HEK293 (cell line): Measurements from ENCODE around the gene CNR1.

Experiments
- CTCF ChIA-PET: fragments of 350-600 bp; formaldehyde crosslinking; extraction: SDS; loops from one replicate; lab custom pipeline; 2021; ENCODE audit warnings: antibody characterized with exemption; lab: Yijun Ruan, JAX
- POLR2A ChIA-PET: fragments of 300-600 bp; formaldehyde crosslinking; extraction: SDS; loops from one replicate; lab custom pipeline; 2020; ENCODE audit warnings: antibody characterized with exemption, inconsistent platforms; lab: Yijun Ruan, JAX
- H3K27ac ChIP-seq: fragments of 200-500 bp; sonication (Bioruptor generic); 2 replicates; pipeline ENCODE4 v1.5.1; 2014; ENCODE audit warnings: low read depth, low read length, control low read depth, inconsistent platforms; ENCODE audit errors: extremely low read depth
- H3K36me3 ChIP-seq, 2 experiments: fragments of 200-500 bp in 1 of 2; sonication (Bioruptor generic) in 1 of 2; 1 replicate in 1 of 2; 2 replicates in 1 of 2; pipeline ENCODE4 v1.5.1; 2014 to 2017; ENCODE audit warnings: inconsistent platforms in 2 of 2, low read length in 2 of 2; ENCODE audit not compliant: control insufficient read depth in 2 of 2, insufficient read depth in 1 of 2
- H3K4me1 ChIP-seq: fragments of 200-500 bp; sonication (Bioruptor generic); 2 replicates; pipeline ENCODE4 v1.5.1; 2014; ENCODE audit warnings: mild to moderate bottlenecking, low read length, inconsistent platforms; ENCODE audit not compliant: control insufficient read depth, insufficient read depth
- H3K4me3 ChIP-seq: 2 replicates; pipeline ENCODE4 v1.5.1; 2011; ENCODE audit warnings: low read depth, mild to moderate bottlenecking, control low read depth, low read length, moderate library complexity
- H3K9me3 ChIP-seq: fragments of 200-500 bp; sonication (Bioruptor generic); 2 replicates; pipeline ENCODE4 v1.5.1; 2014; ENCODE audit warnings: low read depth, low read length, inconsistent platforms; ENCODE audit not compliant: control insufficient read depth, insufficient read depth
- GLIS1 ChIP-seq: fragments of 450-650 bp; formaldehyde crosslinking; IDR thresholded peaks from 2 replicates; pipeline ENCODE4 v1.5.1; 2016; ENCODE audit warnings: missing biosample characterization, missing genetic modification characterization
- KLF10 ChIP-seq: fragments of 450-650 bp; IDR thresholded peaks from 2 replicates; pipeline ENCODE4 v1.5.1; 2018; ENCODE audit warnings: missing biosample characterization, mild to moderate bottlenecking, missing genetic modification characterization
- RBAK ChIP-seq: fragments of 450-650 bp; formaldehyde crosslinking; IDR thresholded peaks from 2 replicates; pipeline ENCODE4 v1.5.1; 2016; ENCODE audit warnings: missing biosample characterization, missing genetic modification characterization
- ZBTB48 ChIP-seq: fragments of 450-650 bp; formaldehyde crosslinking; IDR thresholded peaks from 2 replicates; pipeline ENCODE4 v1.5.1; 2016; ENCODE audit warnings: missing biosample characterization, missing genetic modification characterization
- ZIC2 ChIP-seq: fragments of 450-650 bp; formaldehyde crosslinking; IDR thresholded peaks from 2 replicates; pipeline ENCODE4 v1.5.1; 2016; ENCODE audit warnings: missing biosample characterization, missing genetic modification characterization
- ZNF121 ChIP-seq: fragments of 450-650 bp; formaldehyde crosslinking; IDR thresholded peaks from 2 replicates; pipeline ENCODE4 v1.5.1; 2016; ENCODE audit warnings: missing biosample characterization, missing genetic modification characterization
- ZNF184 ChIP-seq: fragments of 450-650 bp; IDR thresholded peaks from 2 replicates; pipeline ENCODE4 v1.5.1; 2018; ENCODE audit warnings: missing biosample characterization, mild to moderate bottlenecking, missing genetic modification characterization
- ZNF239 ChIP-seq: fragments of 450-650 bp; formaldehyde crosslinking; IDR thresholded peaks from 2 replicates; pipeline ENCODE4 v1.5.1; 2016; ENCODE audit warnings: missing biosample characterization, missing genetic modification characterization
- ZNF274 ChIP-seq, 2 experiments: fragments of 200-500 bp in 1 of 2; fragments of 450-650 bp in 1 of 2; sonication (Bioruptor generic) in 1 of 2; formaldehyde crosslinking in 1 of 2; IDR thresholded peaks; 2 replicates each; pipeline versions ENCODE4 v1.5.1 to v1.6.1; 2014 to 2016; ENCODE audit warnings: borderline replicate concordance in 1 of 2, inconsistent platforms in 1 of 2, low read length in 1 of 2, missing biosample characterization in 1 of 2, missing genetic modification characterization in 1 of 2
- ZNF302 ChIP-seq: fragments of 450-650 bp; formaldehyde crosslinking; IDR thresholded peaks from 2 replicates; pipeline ENCODE4 v1.5.1; 2016; ENCODE audit warnings: missing biosample characterization, missing genetic modification characterization, low read depth
- ZNF473 ChIP-seq: fragments of 450-650 bp; formaldehyde crosslinking; IDR thresholded peaks from 2 replicates; pipeline ENCODE4 v1.5.1; 2017; ENCODE audit warnings: missing biosample characterization, missing genetic modification characterization
- ZNF501 ChIP-seq: fragments of 450-650 bp; formaldehyde crosslinking; IDR thresholded peaks from 2 replicates; pipeline ENCODE4 v1.5.1; 2016; ENCODE audit warnings: missing biosample characterization, missing genetic modification characterization
- ZNF596 ChIP-seq: fragments of 450-650 bp; IDR thresholded peaks from 2 replicates; pipeline ENCODE4 v1.5.0; 2018; ENCODE audit warnings: missing biosample characterization, mild to moderate bottlenecking, missing genetic modification characterization, moderate library complexity
- ZNF610 ChIP-seq: fragments of 450-650 bp; formaldehyde crosslinking; IDR thresholded peaks from 2 replicates; pipeline ENCODE4 v1.5.1; 2016; ENCODE audit warnings: missing biosample characterization, missing genetic modification characterization, borderline replicate concordance
- ZNF621 ChIP-seq: fragments of 450-650 bp; formaldehyde crosslinking; IDR thresholded peaks from 2 replicates; pipeline ENCODE4 v1.5.1; 2017; ENCODE audit warnings: missing biosample characterization, missing genetic modification characterization
- ZNF624 ChIP-seq: fragments of 450-650 bp; formaldehyde crosslinking; IDR thresholded peaks from 2 replicates; pipeline ENCODE4 v1.5.1; 2017; ENCODE audit warnings: missing biosample characterization, missing genetic modification characterization
- ZNF707 ChIP-seq: fragments of 450-650 bp; formaldehyde crosslinking; IDR thresholded peaks from 2 replicates; pipeline ENCODE4 v1.5.1; 2016; ENCODE audit warnings: missing biosample characterization, missing genetic modification characterization
- ZNF792 ChIP-seq: fragments of 450-650 bp; formaldehyde crosslinking; IDR thresholded peaks from 2 replicates; pipeline ENCODE4 v1.5.1; 2016; ENCODE audit warnings: missing biosample characterization, missing genetic modification characterization
- ZNF830 ChIP-seq: fragments of 450-650 bp; IDR thresholded peaks from 2 replicates; pipeline ENCODE4 v1.5.0; 2018; ENCODE audit warnings: missing biosample characterization, missing genetic modification characterization, low read depth, mild to moderate bottlenecking, moderate library complexity
- TF ChIP-seq, protein P1 (sequence below): fragments of 450-650 bp; formaldehyde crosslinking; IDR thresholded peaks from 2 replicates; pipeline ENCODE4 v1.5.1; 2017; ENCODE audit warnings: missing biosample characterization, missing genetic modification characterization
- TF ChIP-seq, protein P2 (sequence below): fragments of 450-650 bp; formaldehyde crosslinking; IDR thresholded peaks from 2 replicates; pipeline ENCODE4 v1.5.1; 2016; ENCODE audit warnings: missing biosample characterization, missing genetic modification characterization
- TF ChIP-seq, protein P3 (sequence below): fragments of 450-650 bp; formaldehyde crosslinking; IDR thresholded peaks from 2 replicates; pipeline ENCODE4 v1.5.1; 2016; ENCODE audit warnings: missing biosample characterization, missing genetic modification characterization, borderline replicate concordance
- TF ChIP-seq, protein P4 (sequence below): fragments of 450-650 bp; IDR thresholded peaks from 2 replicates; pipeline ENCODE4 v1.5.1; 2018; ENCODE audit warnings: missing biosample characterization, missing genetic modification characterization

Gene CNR1

DNA sequence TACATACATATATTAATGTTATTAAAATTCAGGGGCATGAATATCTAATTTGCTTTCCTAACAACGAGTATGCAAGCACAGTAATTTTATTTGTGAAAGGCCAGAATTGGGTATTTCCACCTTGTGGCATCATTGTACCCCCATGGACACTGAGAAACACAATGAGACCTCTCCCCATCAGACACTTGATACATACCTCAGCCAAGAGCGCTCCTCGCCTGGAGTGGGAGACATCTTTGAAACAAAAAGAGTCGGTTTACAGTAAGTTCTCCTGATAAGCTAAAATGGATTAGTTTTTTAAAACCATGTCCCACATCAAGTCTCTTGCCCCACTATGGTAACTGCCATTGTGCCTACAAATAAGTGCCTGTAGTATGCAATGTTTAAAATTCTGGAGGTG, 2.1 kb downstream of the CNR1 start:
- Histone ChIP-seq H3K4me1 (0 out of 2 replicates have a peak, but pooled peaks cover 4% of the 10 kb centered on the region), H3K4me3 (no peak overlapping the region), H3K9me3 (no peaks in the 10 kb centered on the region), H3K36me3 (no peaks in the 10 kb centered on the region), H3K27ac (no peak overlapping the region)
- CTCF ChIA-PET: interaction anchor here (0.7 kb wide), 1 partner anchor 1111 kb away, joined by 4 read pairs; no protein-coding TSS in a partner anchor
- no peak for TF ChIP-seq ZNF624
- no peak for TF ChIP-seq ZNF792 (tag by site-specific recombination)
- no peak for TF ChIP-seq ZNF621 (tag by site-specific recombination)
- TF ChIP-seq, protein P1, sequence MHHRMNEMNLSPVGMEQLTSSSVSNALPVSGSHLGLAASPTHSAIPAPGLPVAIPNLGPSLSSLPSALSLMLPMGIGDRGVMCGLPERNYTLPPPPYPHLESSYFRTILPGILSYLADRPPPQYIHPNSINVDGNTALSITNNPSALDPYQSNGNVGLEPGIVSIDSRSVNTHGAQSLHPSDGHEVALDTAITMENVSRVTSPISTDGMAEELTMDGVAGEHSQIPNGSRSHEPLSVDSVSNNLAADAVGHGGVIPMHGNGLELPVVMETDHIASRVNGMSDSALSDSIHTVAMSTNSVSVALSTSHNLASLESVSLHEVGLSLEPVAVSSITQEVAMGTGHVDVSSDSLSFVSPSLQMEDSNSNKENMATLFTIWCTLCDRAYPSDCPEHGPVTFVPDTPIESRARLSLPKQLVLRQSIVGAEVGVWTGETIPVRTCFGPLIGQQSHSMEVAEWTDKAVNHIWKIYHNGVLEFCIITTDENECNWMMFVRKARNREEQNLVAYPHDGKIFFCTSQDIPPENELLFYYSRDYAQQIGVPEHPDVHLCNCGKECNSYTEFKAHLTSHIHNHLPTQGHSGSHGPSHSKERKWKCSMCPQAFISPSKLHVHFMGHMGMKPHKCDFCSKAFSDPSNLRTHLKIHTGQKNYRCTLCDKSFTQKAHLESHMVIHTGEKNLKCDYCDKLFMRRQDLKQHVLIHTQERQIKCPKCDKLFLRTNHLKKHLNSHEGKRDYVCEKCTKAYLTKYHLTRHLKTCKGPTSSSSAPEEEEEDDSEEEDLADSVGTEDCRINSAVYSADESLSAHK (tag by site-specific recombination): no peak
- no peak for TF ChIP-seq ZNF707
- no peak for TF ChIP-seq ZNF610 (tag by site-specific recombination)
- TF ChIP-seq ZNF830 (tag by site-specific recombination): no peak
- TF ChIP-seq ZBTB48 (tag by site-specific recombination): no peak
- TF ChIP-seq KLF10 (tag by site-specific recombination): no peak
- TF ChIP-seq, protein P2, sequence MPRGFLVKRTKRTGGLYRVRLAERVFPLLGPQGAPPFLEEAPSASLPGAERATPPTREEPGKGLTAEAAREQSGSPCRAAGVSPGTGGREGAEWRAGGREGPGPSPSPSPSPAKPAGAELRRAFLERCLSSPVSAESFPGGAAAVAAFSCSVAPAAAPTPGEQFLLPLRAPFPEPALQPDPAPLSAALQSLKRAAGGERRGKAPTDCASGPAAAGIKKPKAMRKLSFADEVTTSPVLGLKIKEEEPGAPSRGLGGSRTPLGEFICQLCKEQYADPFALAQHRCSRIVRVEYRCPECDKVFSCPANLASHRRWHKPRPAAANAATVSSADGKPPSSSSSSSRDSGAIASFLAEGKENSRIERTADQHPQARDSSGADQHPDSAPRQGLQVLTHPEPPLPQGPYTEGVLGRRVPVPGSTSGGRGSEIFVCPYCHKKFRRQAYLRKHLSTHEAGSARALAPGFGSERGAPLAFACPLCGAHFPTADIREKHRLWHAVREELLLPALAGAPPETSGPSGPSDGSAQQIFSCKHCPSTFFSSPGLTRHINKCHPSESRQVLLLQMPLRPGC (tag by site-specific recombination): no peak
- TF ChIP-seq GLIS1: no peak
- no peak for TF ChIP-seq ZNF501 (tag by site-specific recombination)
- TF ChIP-seq, protein P3, sequence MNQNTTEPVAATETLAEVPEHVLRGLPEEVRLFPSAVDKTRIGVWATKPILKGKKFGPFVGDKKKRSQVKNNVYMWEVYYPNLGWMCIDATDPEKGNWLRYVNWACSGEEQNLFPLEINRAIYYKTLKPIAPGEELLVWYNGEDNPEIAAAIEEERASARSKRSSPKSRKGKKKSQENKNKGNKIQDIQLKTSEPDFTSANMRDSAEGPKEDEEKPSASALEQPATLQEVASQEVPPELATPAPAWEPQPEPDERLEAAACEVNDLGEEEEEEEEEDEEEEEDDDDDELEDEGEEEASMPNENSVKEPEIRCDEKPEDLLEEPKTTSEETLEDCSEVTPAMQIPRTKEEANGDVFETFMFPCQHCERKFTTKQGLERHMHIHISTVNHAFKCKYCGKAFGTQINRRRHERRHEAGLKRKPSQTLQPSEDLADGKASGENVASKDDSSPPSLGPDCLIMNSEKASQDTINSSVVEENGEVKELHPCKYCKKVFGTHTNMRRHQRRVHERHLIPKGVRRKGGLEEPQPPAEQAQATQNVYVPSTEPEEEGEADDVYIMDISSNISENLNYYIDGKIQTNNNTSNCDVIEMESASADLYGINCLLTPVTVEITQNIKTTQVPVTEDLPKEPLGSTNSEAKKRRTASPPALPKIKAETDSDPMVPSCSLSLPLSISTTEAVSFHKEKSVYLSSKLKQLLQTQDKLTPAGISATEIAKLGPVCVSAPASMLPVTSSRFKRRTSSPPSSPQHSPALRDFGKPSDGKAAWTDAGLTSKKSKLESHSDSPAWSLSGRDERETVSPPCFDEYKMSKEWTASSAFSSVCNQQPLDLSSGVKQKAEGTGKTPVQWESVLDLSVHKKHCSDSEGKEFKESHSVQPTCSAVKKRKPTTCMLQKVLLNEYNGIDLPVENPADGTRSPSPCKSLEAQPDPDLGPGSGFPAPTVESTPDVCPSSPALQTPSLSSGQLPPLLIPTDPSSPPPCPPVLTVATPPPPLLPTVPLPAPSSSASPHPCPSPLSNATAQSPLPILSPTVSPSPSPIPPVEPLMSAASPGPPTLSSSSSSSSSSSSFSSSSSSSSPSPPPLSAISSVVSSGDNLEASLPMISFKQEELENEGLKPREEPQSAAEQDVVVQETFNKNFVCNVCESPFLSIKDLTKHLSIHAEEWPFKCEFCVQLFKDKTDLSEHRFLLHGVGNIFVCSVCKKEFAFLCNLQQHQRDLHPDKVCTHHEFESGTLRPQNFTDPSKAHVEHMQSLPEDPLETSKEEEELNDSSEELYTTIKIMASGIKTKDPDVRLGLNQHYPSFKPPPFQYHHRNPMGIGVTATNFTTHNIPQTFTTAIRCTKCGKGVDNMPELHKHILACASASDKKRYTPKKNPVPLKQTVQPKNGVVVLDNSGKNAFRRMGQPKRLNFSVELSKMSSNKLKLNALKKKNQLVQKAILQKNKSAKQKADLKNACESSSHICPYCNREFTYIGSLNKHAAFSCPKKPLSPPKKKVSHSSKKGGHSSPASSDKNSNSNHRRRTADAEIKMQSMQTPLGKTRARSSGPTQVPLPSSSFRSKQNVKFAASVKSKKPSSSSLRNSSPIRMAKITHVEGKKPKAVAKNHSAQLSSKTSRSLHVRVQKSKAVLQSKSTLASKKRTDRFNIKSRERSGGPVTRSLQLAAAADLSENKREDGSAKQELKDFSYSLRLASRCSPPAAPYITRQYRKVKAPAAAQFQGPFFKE: no peak
- TF ChIP-seq ZIC2 (tag by site-specific recombination): no peak
- TF ChIP-seq ZNF184 (tag by site-specific recombination): no peak
- TF ChIP-seq RBAK (tag by site-specific recombination): no peak
- TF ChIP-seq ZNF596 (tag by site-specific recombination): no peak
- POLR2A ChIA-PET: no interaction called here

DNA sequence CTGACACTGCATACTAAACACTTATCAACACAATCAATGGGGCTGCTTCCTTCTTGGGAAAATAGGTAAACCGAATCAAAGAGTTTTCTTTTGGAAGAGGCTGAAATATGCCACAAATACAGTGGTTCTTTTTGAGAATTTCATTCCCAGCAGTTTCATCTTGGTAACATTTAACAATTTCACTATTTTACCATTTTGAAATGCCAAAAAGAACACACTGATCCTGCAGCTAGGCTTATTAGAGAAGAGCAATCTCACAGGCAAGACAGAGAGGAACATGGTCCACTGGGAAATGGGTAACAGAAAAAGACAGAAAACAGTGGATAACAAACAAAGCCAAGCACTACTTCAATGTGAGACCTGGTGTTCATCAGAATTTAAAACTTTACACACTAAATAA, 2.5 kb downstream of the CNR1 start:
- no peaks in the 10 kb centered on the region for H3K36me3 ChIP-seq
- TF ChIP-seq ZNF121 (no peak), ZNF302 (tag by site-specific recombination) (no peak), ZNF473 (tag by site-specific recombination) (no peak), ZNF239 (tag by site-specific recombination) (no peak), ZNF274 (IDR thresholded peaks at IDR 0.05; ENCODE audit: low read length) (no peak), ZNF274 (tag by site-specific recombination; IDR thresholded peaks at IDR 0.05; ENCODE audit: borderline replicate concordance) (no peak)
- TF ChIP-seq, protein P4, sequence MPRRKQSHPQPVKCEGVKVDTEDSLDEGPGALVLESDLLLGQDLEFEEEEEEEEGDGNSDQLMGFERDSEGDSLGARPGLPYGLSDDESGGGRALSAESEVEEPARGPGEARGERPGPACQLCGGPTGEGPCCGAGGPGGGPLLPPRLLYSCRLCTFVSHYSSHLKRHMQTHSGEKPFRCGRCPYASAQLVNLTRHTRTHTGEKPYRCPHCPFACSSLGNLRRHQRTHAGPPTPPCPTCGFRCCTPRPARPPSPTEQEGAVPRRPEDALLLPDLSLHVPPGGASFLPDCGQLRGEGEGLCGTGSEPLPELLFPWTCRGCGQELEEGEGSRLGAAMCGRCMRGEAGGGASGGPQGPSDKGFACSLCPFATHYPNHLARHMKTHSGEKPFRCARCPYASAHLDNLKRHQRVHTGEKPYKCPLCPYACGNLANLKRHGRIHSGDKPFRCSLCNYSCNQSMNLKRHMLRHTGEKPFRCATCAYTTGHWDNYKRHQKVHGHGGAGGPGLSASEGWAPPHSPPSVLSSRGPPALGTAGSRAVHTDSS (tag by site-specific recombination): no peak
- TF ChIP-seq, all 188 proteins: peak for 0
- 0 out of 2 replicates have a peak, but pooled peaks cover 4% of the 10 kb centered on the region for H3K4me1 ChIP-seq
- CTCF ChIA-PET: no interaction called here
- POLR2A ChIA-PET: no interaction called here
- no peak overlapping the region for H3K27ac ChIP-seq
- H3K4me3 ChIP-seq: no peak overlapping the region
- H3K9me3 ChIP-seq: no peaks in the 10 kb centered on the region
